GM12878 (cell line): ENCODE data around the gene HOXC5. TPM values are rescaled to one million over a fixed set of nuclear protein-coding genes. Genes with fewer than 3 reads are reported as not detected.

Experiments used
- ATAC-seq: fragments of 200-7000 bp; cut with Tn5 transposase; 3 replicates; pipeline ENCODE4 v1.9.1; 2020; ENCODE audit warnings: mild to moderate bottlenecking, moderate library complexity
- BruUV-seq: library from RNA; stranded (reverse); fragments of 400-500 nt; replicated peaks from 2 replicates; lab custom pipeline; 2021; lab: Mats Ljungman, UMichigan
- CTCF ChIA-PET: fragments of 300-600 bp; sonication (Branson Sonifier 250); formaldehyde crosslinking; extraction: SDS; loops from one replicate; lab custom pipeline; 2021; ENCODE audit warnings: inconsistent platforms; lab: Yijun Ruan, JAX
- POLR2A ChIA-PET: fragments of 350-600 bp; formaldehyde crosslinking; extraction: SDS; loops from one replicate; lab custom pipeline; 2021; ENCODE audit warnings: inconsistent platforms; lab: Charles Lee
- RAD21 ChIA-PET: fragments of 300-600 bp; sonication (Branson Sonifier 250); formaldehyde crosslinking; loops from one replicate; lab custom pipeline; 2023; ENCODE audit warnings: antibody characterized with exemption; ENCODE audit not compliant: unreplicated experiment; lab: Charles Lee
- SMC1A ChIA-PET: fragments of 300-600 bp; sonication (Branson Sonifier 250); formaldehyde crosslinking; loops from one replicate; lab custom pipeline; 2023; ENCODE audit not compliant: unreplicated experiment, uncharacterized antibody; lab: Charles Lee
- DNase-seq: peaks from one replicate; pipeline ENCODE4 v3.0.0-alpha.2; 2011; ENCODE audit warnings: low read depth, low spot score
- FAIRE-seq: peaks from 3 replicates; lab custom pipeline; 2011; peaks lifted over from hg19 to GRCh38; lab: Jason Lieb, UNC
- H2AFZ ChIP-seq: 2 replicates; pipeline ENCODE4 v1.6.0; 2011; ENCODE audit warnings: low read depth, low read length, control low read depth; ENCODE audit not compliant: control insufficient read depth
- H3K27ac ChIP-seq: 2 replicates; pipeline ENCODE4 v1.5.1; 2011; ENCODE audit warnings: control low read depth; ENCODE audit not compliant: control insufficient read depth, insufficient read depth
- H3K27me3 ChIP-seq, 2 experiments: replicated peaks in 1 of 2; 2 replicates each; pipeline versions ENCODE4 v1.6.0 to v1.6.1; 2011; ENCODE audit warnings: low read length in 1 of 2; ENCODE audit not compliant: control insufficient read depth in 2 of 2, insufficient read depth in 2 of 2
- H3K36me3 ChIP-seq, 2 experiments: 2 replicates each; pipeline ENCODE4 v1.5.1; 2011; ENCODE audit warnings: low read length in 1 of 2; ENCODE audit not compliant: control insufficient read depth in 2 of 2, insufficient read depth in 2 of 2
- H3K4me1 ChIP-seq: 2 replicates; pipeline ENCODE4 v1.6.1; 2011; ENCODE audit warnings: mild to moderate bottlenecking, low read length, moderate library complexity, mixed read lengths; ENCODE audit not compliant: control insufficient read depth, insufficient read depth
- H3K4me2 ChIP-seq: 2 replicates; pipeline ENCODE4 v1.6.0; 2011; ENCODE audit warnings: control low read depth; ENCODE audit not compliant: control insufficient read depth, insufficient read depth
- H3K4me3 ChIP-seq: fragments of 200-600 bp; sonication (generic); 2 replicates; pipeline ENCODE4 v1.5.1; 2016
- H3K79me2 ChIP-seq: 2 replicates; pipeline ENCODE4 v1.6.0; 2011; ENCODE audit warnings: low read length; ENCODE audit not compliant: control insufficient read depth, insufficient read depth
- H3K9ac ChIP-seq: 2 replicates; pipeline ENCODE4 v1.8.0; 2011; ENCODE audit warnings: low read length, control low read depth, mixed read lengths; ENCODE audit not compliant: control insufficient read depth, insufficient read depth
- H3K9me3 ChIP-seq: replicated peaks from 3 replicates; pipeline ENCODE4 v1.5.1; 2011; ENCODE audit warnings: mild to moderate bottlenecking, low read length; ENCODE audit not compliant: control insufficient read depth, insufficient read depth
- H4K20me1 ChIP-seq: 2 replicates; pipeline ENCODE4 v1.6.0; 2011; ENCODE audit not compliant: control insufficient read depth, insufficient read depth
- ATF2 ChIP-seq: IDR thresholded peaks from 2 replicates; pipeline ENCODE4 v1.6.1; 2012; ENCODE audit warnings: low read length, inconsistent platforms
- BACH1 ChIP-seq: fragments of 450-650 bp; IDR thresholded peaks from 2 replicates; pipeline ENCODE4 v1.6.1; 2017; ENCODE audit warnings: mild to moderate bottlenecking, borderline replicate concordance
- CHD4 ChIP-seq: fragments of 200-600 bp; sonication (generic); IDR thresholded peaks from 2 replicates; pipeline ENCODE4 v1.6.1; 2016; ENCODE audit warnings: mild to moderate bottlenecking
- GABPA ChIP-seq: IDR thresholded peaks from 2 replicates; pipeline ENCODE4 v1.6.1; 2014; ENCODE audit warnings: antibody characterized with exemption, low read depth, mild to moderate bottlenecking, inconsistent platforms
- GATAD2B ChIP-seq: fragments of 450-650 bp; conservative IDR thresholded peaks from 2 replicates; pipeline ENCODE4 v1.6.1; 2017; ENCODE audit warnings: low read depth, mild to moderate bottlenecking, moderate library complexity
- NBN ChIP-seq: fragments of 450-650 bp; IDR thresholded peaks from 2 replicates; pipeline ENCODE4 v1.6.1; 2016
- NFYB ChIP-seq: IDR thresholded peaks from 2 replicates; pipeline ENCODE4 v1.6.1; 2011; ENCODE audit warnings: low read depth, mild to moderate bottlenecking, low read length, improper control_type of control experiment, moderate library complexity; ENCODE audit not compliant: insufficient read depth
- RAD51 ChIP-seq: fragments of 450-650 bp; IDR thresholded peaks from 2 replicates; pipeline ENCODE4 v1.6.1; 2016; ENCODE audit warnings: moderate library complexity, mild to moderate bottlenecking, inconsistent platforms
- RBBP5 ChIP-seq: fragments of 200-600 bp; sonication (generic); conservative IDR thresholded peaks from 2 replicates; pipeline ENCODE4 v1.6.1; 2016
- TARDBP ChIP-seq: IDR thresholded peaks from 2 replicates; pipeline ENCODE4 v1.6.1; 2016; ENCODE audit warnings: borderline replicate concordance
- TCF12 ChIP-seq: IDR thresholded peaks from 2 replicates; pipeline ENCODE4 v1.6.1; 2011; ENCODE audit warnings: low read depth, mild to moderate bottlenecking, low read length
- USF2 ChIP-seq: IDR thresholded peaks from 2 replicates; pipeline ENCODE4 v1.6.1; 2011; ENCODE audit warnings: low read depth, low read length, improper control_type of control experiment, borderline replicate concordance
- ZNF217 ChIP-seq: fragments of 450-650 bp; IDR thresholded peaks from 2 replicates; pipeline ENCODE4 v1.6.1; 2017; ENCODE audit warnings: antibody characterized with exemption, mild to moderate bottlenecking
- ZNF384 ChIP-seq: IDR thresholded peaks from 2 replicates; pipeline ENCODE4 v1.6.1; 2012; ENCODE audit warnings: low read depth, mild to moderate bottlenecking, low read length, improper control_type of control experiment, borderline replicate concordance
- WGBS: methylation state at CpG from one replicate; pipeline ENCODE4 v1.1.6; 2016; ENCODE audit warnings: low lambda C conversion rate; ENCODE audit not compliant: insufficient replicate concordance, insufficient coverage; ENCODE audit errors: missing lambda C conversion rate; 5-methylcytosine and 5-hydroxymethylcytosine counted together
- in situ Hi-C: fragments of 300-500 bp; cut with MboI; formaldehyde crosslinking; loops from 9 replicates; pipeline ENCODE4 v1.14.3; 2018; ENCODE audit warnings: mixed read lengths
- intact Hi-C: fragments of 100-400 bp; cut with micrococcal nuclease; formaldehyde crosslinking; loops from one replicate; pipeline ENCODE4 v1.14.2; 2022; ENCODE audit not compliant: unreplicated experiment
- polyA plus RNA-seq, 11 experiments: library from polyadenylated mRNA; depleted of rRNA in 4 of 11; unstranded in 6 of 11; stranded (reverse) in 5 of 11; fragments of >200 nt; fragmentation: Nextera tagmentation in 4 of 11; fragmentation: Illumina TruSeq in 1 of 11; extraction: Ambion mirVana in 4 of 11; extraction: Trizol in 1 of 11; gene quantifications; 1 replicate in 1 of 11; 2 replicates in 10 of 11; pipeline versions ENCODE4 v1.2.1 to v1.2.3, GENCODE V29; 2011 to 2016; ENCODE audit warnings: inconsistent platforms in 2 of 11, missing spikeins in 2 of 11, low read depth in 1 of 11
- total RNA-seq, 4 experiments: library from RNA; depleted of rRNA in 3 of 4; stranded (reverse); fragments of >200 nt in 3 of 4; fragmentation: Illumina TruSeq in 1 of 4; extraction: Trizol in 1 of 4; gene quantifications; 2 replicates each; pipeline versions ENCODE4 v1.2.1 to v1.2.3, GENCODE V29; 2013 to 2021
- TF ChIP-seq, protein P1 (sequence below): IDR thresholded peaks from 2 replicates; pipeline ENCODE4 v1.6.1; 2011; ENCODE audit warnings: low read depth, mild to moderate bottlenecking, low read length, moderate library complexity, borderline replicate concordance; ENCODE audit errors: extremely low read depth
- TF ChIP-seq, protein P2 (sequence below): IDR thresholded peaks from 2 replicates; pipeline ENCODE4 v1.6.1; 2011; ENCODE audit warnings: borderline replicate concordance, low read depth, mild to moderate bottlenecking, moderate library complexity, mixed read lengths, low read length; ENCODE audit not compliant: insufficient read depth; ENCODE audit errors: extremely low read length

HOXC5 gene
- total and polyA plus RNA-seq, 10 of the 15 experiments (the other 5 are each of a cell fraction or from before 2014, with no cell fraction given), result 0.11 TPM; not detected in 9

DNA sequence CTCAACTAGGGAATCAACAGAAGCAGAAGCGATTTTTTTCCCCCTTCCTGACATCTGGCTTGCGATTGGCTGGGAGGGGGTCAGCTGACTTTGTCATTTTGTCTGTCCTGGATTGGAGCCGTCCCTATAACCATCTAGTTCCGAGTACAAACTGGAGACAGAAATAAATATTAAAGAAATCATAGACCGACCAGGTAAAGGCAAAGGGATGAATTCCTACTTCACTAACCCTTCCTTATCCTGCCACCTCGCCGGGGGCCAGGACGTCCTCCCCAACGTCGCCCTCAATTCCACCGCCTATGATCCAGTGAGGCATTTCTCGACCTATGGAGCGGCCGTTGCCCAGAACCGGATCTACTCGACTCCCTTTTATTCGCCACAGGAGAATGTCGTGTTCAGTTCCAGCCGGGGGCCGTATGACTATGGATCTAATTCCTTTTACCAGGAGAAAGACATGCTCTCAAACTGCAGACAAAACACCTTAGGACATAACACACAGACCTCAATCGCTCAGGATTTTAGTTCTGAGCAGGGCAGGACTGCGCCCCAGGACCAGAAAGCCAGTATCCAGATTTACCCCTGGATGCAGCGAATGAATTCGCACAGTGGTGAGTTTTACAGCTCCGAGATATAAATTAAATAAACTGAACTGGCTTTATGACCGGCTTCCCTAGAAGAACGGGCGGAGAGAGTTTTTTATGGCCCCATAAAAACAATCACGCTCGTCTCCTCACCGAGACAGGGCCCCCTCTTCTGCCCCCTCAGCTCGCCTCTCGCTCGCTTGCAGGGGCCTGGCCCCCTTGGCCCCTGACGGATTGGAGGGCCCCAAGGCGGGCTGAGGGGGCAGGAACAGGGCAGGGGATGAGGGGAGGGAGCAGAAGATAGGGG, 4.3 kb upstream of the HOXC5 start, which contains the start of gene HOXC6:
Gene HOXC6, plus strand, starts transcription at position 127 of the 888 bp plus-strand sequence. Its CDS starts 82 bp downstream, at position 209.
- Histone ChIP-seq H4K20me1 (no peaks in the 10 kb centered on the region), H3K4me2 (peak within 1 kb of the TSS; percentile 76), H2AFZ (peak within 1 kb of the TSS; percentile 77), H3K9ac (peak within 1 kb of the TSS; percentile 31; the same call in 1 of the 2 replicates), H3K4me1 (peaks cover 13% of the 10 kb centered on the region), H3K9me3 (no peaks in the 10 kb centered on the region), H3K27ac (no peak within 1 kb of the TSS), H3K36me3 (no peaks in the 10 kb centered on the region), H3K4me3 (peak within 1 kb of the TSS; percentile 38; the same call in 1 of the 2 replicates), H3K79me2 (no peaks in the 10 kb centered on the region), H3K27me3 (peaks cover 6 to 29% of the 10 kb centered on the region in 2 experiments)
- intact Hi-C loops, result no loop called here
- FAIRE-seq (peak; percentile 65), DNase-seq (no peak), ATAC-seq (peak; percentile 63)
- CTCF ChIA-PET, result interaction anchor here (0.7 to 13.4 kb wide), 12 partner anchors 12 to 188 kb away, joined by 3 to 343 read pairs (median 10); partner anchors contain the start of genes HOXC4 and SMUG1
- SMC1A ChIA-PET, result interaction anchor here (0.6 to 1.7 kb wide), 10 partner anchors 11 to 180 kb away, joined by 3 to 8 read pairs (median 3); partner anchors contain the start of genes HOXC4 and SMUG1
- RAD21 ChIA-PET, result interaction anchor here (0.6 to 12.6 kb wide), 6 partner anchors 11 to 168 kb away, joined by 3 to 222 read pairs (median 5); partner anchors contain the start of gene SMUG1
- in situ Hi-C loops, result loop anchor here (10.0 kb wide), 2 partner anchors 166 to 336 kb away; partner anchors contain the start of gene GPR84
- peak; percentile 89 for TF ChIP-seq RAD51
- no peak for TF ChIP-seq ATF2
- TF ChIP-seq TCF12, result no peak
- peak; percentile 36; the same call in 1 of the 2 replicates for TF ChIP-seq USF2
- no peak for TF ChIP-seq NBN
- TF ChIP-seq GABPA, result no peak
- peak; percentile 68; the same call in 1 of the 2 replicates for TF ChIP-seq NFYB
- TF ChIP-seq BACH1, result no peak
- TF ChIP-seq GATAD2B, result no peak
- peak; percentile 59; the same call in 1 of the 2 replicates for TF ChIP-seq ZNF384
- TF ChIP-seq ZNF217, result no peak
- TF ChIP-seq, protein P1, sequence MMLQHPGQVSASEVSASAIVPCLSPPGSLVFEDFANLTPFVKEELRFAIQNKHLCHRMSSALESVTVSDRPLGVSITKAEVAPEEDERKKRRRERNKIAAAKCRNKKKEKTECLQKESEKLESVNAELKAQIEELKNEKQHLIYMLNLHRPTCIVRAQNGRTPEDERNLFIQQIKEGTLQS, result peak; percentile 36; the same call in 1 of the 2 replicates
- TF ChIP-seq CHD4, result no peak
- TF ChIP-seq TARDBP, result no peak
- no peak for TF ChIP-seq RBBP5
- TF ChIP-seq, protein P2, sequence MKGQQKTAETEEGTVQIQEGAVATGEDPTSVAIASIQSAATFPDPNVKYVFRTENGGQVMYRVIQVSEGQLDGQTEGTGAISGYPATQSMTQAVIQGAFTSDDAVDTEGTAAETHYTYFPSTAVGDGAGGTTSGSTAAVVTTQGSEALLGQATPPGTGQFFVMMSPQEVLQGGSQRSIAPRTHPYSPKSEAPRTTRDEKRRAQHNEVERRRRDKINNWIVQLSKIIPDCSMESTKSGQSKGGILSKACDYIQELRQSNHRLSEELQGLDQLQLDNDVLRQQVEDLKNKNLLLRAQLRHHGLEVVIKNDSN, result peak; percentile 49
- no TSS peak for BruUV-seq
- POLR2A ChIA-PET, result interaction anchor here (0.5 to 1.5 kb wide), 4 partner anchors 11 to 160 kb away, joined by 3 to 5 read pairs (median 4); partner anchors contain the start of gene SMUG1
- WGBS, result 11% methylated on average over 36 of the region's 36 CpGs
